Endothelial cell of umbilical vein (primary cell): ENCODE measurements around the gene PGAM5. TPM values are rescaled to one million over a fixed set of nuclear protein-coding genes. Genes with fewer than 3 reads are reported as not detected.

ENCODE experiments used
- BruUV-seq: library from RNA; stranded (reverse); fragments of 400-500 nt; replicated peaks from 2 replicates; lab custom pipeline; 2021; lab: Mats Ljungman, UMichigan
- CTCF ChIA-PET: fragments of 300-600, 350-600 bp; sonication (Branson Sonifier 250); formaldehyde crosslinking; loops from one replicate; lab custom pipeline; 2021; ENCODE audit warnings: antibody characterized with exemption, inconsistent platforms; lab: Charles Lee
- POLR2A ChIA-PET: fragments of 300-600, 350-600 bp; sonication (Branson Sonifier 250); formaldehyde crosslinking; loops from one replicate; lab custom pipeline; 2021; ENCODE audit warnings: antibody characterized with exemption, inconsistent platforms; lab: Charles Lee
- DNase-seq: peaks from one replicate; pipeline ENCODE4 v3.0.0-alpha.2; 2011; ENCODE audit warnings: low read depth, low spot score
- FAIRE-seq: peaks from 2 replicates; lab custom pipeline; 2011; peaks lifted over from hg19 to GRCh38; lab: Jason Lieb, UNC
- H2AFZ ChIP-seq: 2 replicates; pipeline ENCODE4 v1.6.0; 2012; ENCODE audit warnings: low read depth, low read length, control low read depth, inconsistent platforms
- H3K27ac ChIP-seq: 2 replicates; pipeline ENCODE4 v1.5.1; 2011; ENCODE audit warnings: low read depth, mild to moderate bottlenecking, control low read depth, low read length, moderate library complexity; ENCODE audit not compliant: insufficient read depth
- H3K27me3 ChIP-seq, 2 experiments: 2 replicates each; pipeline versions ENCODE4 v1.6.0 to v1.6.1; 2011; ENCODE audit warnings: low read length in 2 of 2, mixed read lengths in 1 of 2; ENCODE audit not compliant: control insufficient read depth in 2 of 2, insufficient read depth in 2 of 2
- H3K36me3 ChIP-seq, 2 experiments: 2 replicates in 1 of 2; 3 replicates in 1 of 2; pipeline ENCODE4 v1.5.1; 2011; ENCODE audit warnings: low read length in 2 of 2, mild to moderate bottlenecking in 1 of 2, moderate library complexity in 1 of 2; ENCODE audit not compliant: control insufficient read depth in 2 of 2, insufficient read depth in 2 of 2; ENCODE audit errors: extremely low read depth in 1 of 2
- H3K4me1 ChIP-seq: 3 replicates; pipeline ENCODE4 v1.5.1; 2011; ENCODE audit warnings: mild to moderate bottlenecking, low read length; ENCODE audit not compliant: control insufficient read depth, insufficient read depth; ENCODE audit errors: extremely low read depth
- H3K4me2 ChIP-seq: 2 replicates; pipeline ENCODE4 v1.6.1; 2011; ENCODE audit warnings: low read length, control low read depth, mixed read lengths; ENCODE audit not compliant: insufficient read depth
- H3K4me3 ChIP-seq, 3 experiments: fragments of 200-600 bp in 1 of 3; sonication (generic), shearing (Covaris generic) in 1 of 3; replicated peaks in 1 of 3; 2 replicates each; pipeline ENCODE4 v1.5.1; 2011 to 2016; ENCODE audit warnings: control low read depth in 3 of 3, low read length in 3 of 3, mild to moderate bottlenecking in 2 of 3, inconsistent platforms in 1 of 3, low read depth in 1 of 3, moderate library complexity in 1 of 3; ENCODE audit not compliant: insufficient read depth in 1 of 3
- H3K79me2 ChIP-seq: 2 replicates; pipeline ENCODE4 v1.6.0; 2012; ENCODE audit warnings: low read length, inconsistent platforms; ENCODE audit not compliant: control insufficient read depth, insufficient read depth
- H3K9ac ChIP-seq: replicated peaks from 2 replicates; pipeline ENCODE3; 2011; ENCODE audit warnings: low read length, control low read depth; ENCODE audit not compliant: insufficient read depth; ENCODE audit errors: extremely low read depth
- H3K9me1 ChIP-seq: replicated peaks from 3 replicates; pipeline ENCODE4 v1.6.0; 2011; ENCODE audit warnings: mild to moderate bottlenecking, low read length; ENCODE audit not compliant: control insufficient read depth, insufficient read depth; ENCODE audit errors: extremely low read depth
- H3K9me3 ChIP-seq: replicated peaks from 2 replicates; pipeline ENCODE4 v1.5.1; 2012; ENCODE audit warnings: low read length, inconsistent platforms; ENCODE audit not compliant: control insufficient read depth, insufficient read depth
- H4K20me1 ChIP-seq: replicated peaks from 2 replicates; pipeline ENCODE3; 2011; ENCODE audit warnings: mild to moderate bottlenecking, low read length; ENCODE audit not compliant: control insufficient read depth, insufficient read depth; ENCODE audit errors: extremely low read depth
- CTCF ChIP-seq, 2 donors: IDR thresholded peaks; 1 replicate in 1 of 2; 2 replicates in 1 of 2; pipeline ENCODE4 v1.5.1; 2011; ENCODE audit warnings: low read length in 2 of 2, mild to moderate bottlenecking in 2 of 2, moderate library complexity in 2 of 2, control low read depth in 1 of 2, inconsistent platforms in 1 of 2, low read depth in 1 of 2; ENCODE audit not compliant: insufficient read depth in 1 of 2; ENCODE audit errors: extremely low read depth in 1 of 2
- EZH2 ChIP-seq: IDR thresholded peaks from 2 replicates; pipeline ENCODE4 v1.6.1; 2012; ENCODE audit warnings: borderline replicate concordance, low read depth, mild to moderate bottlenecking, moderate library complexity, low read length, inconsistent platforms; ENCODE audit not compliant: severe bottlenecking
- FOS ChIP-seq: IDR thresholded peaks from 2 replicates; pipeline ENCODE4 v1.6.1; 2011; ENCODE audit warnings: mild to moderate bottlenecking, low read length, moderate library complexity, borderline replicate concordance; ENCODE audit not compliant: insufficient read depth
- GATA2 ChIP-seq: IDR thresholded peaks from 2 replicates; pipeline ENCODE4 v1.7.0; 2011; ENCODE audit warnings: low read depth, mild to moderate bottlenecking, moderate library complexity, mixed read lengths, low read length; ENCODE audit not compliant: insufficient read length, insufficient read depth
- JUN ChIP-seq: IDR thresholded peaks from 2 replicates; pipeline ENCODE4 v1.6.1; 2011; ENCODE audit warnings: borderline replicate concordance, low read depth; ENCODE audit not compliant: insufficient read length, insufficient read depth
- MAX ChIP-seq: IDR thresholded peaks from 2 replicates; pipeline ENCODE4 v1.6.1; 2011; ENCODE audit not compliant: insufficient read depth, insufficient read length
- MYC ChIP-seq: IDR thresholded peaks from one replicate; pipeline ENCODE4 v1.6.1; 2011; ENCODE audit warnings: mild to moderate bottlenecking, low read depth, low read length
- POLR2A ChIP-seq: IDR thresholded peaks from 2 replicates; pipeline ENCODE4 v1.6.1; 2012; ENCODE audit warnings: low read depth, mild to moderate bottlenecking, control low read depth, low read length
- POLR2AphosphoS5 ChIP-seq: IDR thresholded peaks from 2 replicates; pipeline ENCODE4 v1.6.1; 2012; ENCODE audit warnings: low read depth, mild to moderate bottlenecking, control low read depth, low read length, moderate library complexity; ENCODE audit not compliant: insufficient read depth
- dilution Hi-C: fragments of 300-500 bp; cut with MboI; formaldehyde crosslinking; loops from one replicate; pipeline ENCODE4 v1.15.0; 2019; ENCODE audit warnings: low sequenced_read_pairs; ENCODE audit not compliant: extremely low pct_ligation_motif_present
- intact Hi-C: fragments of 100-400 bp; cut with micrococcal nuclease; formaldehyde crosslinking; loops from one replicate; pipeline ENCODE4 v1.10.0; 2022
- polyA plus RNA-seq, 4 experiments: library from polyadenylated mRNA; depleted of rRNA in 3 of 4; stranded (reverse) in 3 of 4; unstranded in 1 of 4; fragments of >200 nt; gene quantifications; 2 replicates each; pipeline versions ENCODE4 v1.2.1 to v1.2.3, GENCODE V29; 2011 to 2012; ENCODE audit warnings: missing spikeins in 1 of 4
- total RNA-seq: library from RNA; stranded (reverse); gene quantifications from 2 replicates; pipeline ENCODE4 v1.2.3, GENCODE V29; 2021

Gene PGAM5
- total and polyA plus RNA-seq, 2 donors (not counting 3 experiments of a cell fraction or from before 2014, with no cell fraction given) = 23.1 to 52.8 TPM

GRCh38 chr12:132747896-132748295, 37.3 kb downstream of the PGAM5 start:
- ChIA-PET POLR2A (no interaction called here), CTCF (no interaction called here)
- BruUV-seq = no TSS peak
- no peaks in the 10 kb centered on the region for H3K4me1 ChIP-seq
- dilution Hi-C loops (no loop called here), intact Hi-C loops (no loop called here)
- H3K27ac ChIP-seq = no peak overlapping the region
- H3K4me3 ChIP-seq = no peak overlapping the region
- H3K36me3 ChIP-seq = peaks cover 49 to 53% of the 10 kb centered on the region in 2 experiments
- no peak for FAIRE-seq
- H3K9ac ChIP-seq = no peak overlapping the region
- H3K27me3 ChIP-seq = no peaks in the 10 kb centered on the region
- no peaks in the 10 kb centered on the region for H3K9me3 ChIP-seq
- H3K79me2 ChIP-seq = peaks cover 49% of the 10 kb centered on the region
- H4K20me1 ChIP-seq = peaks cover 3% of the 10 kb centered on the region
- H3K9me1 ChIP-seq = no peaks in the 10 kb centered on the region
- no peak overlapping the region for H3K4me2 ChIP-seq
- no peak overlapping the region for H2AFZ ChIP-seq
- DNase-seq = no peak
- TF ChIP-seq POLR2AphosphoS5 (no peak), CTCF (IDR thresholded peaks at IDR 0.05; ENCODE audit: extremely low read depth in 1 of 2, insufficient read depth in 1 of 2, low read depth in 1 of 2, low read length in 2 of 2) (no peak), JUN (no peak), MYC (no peak), POLR2A (no peak), GATA2 (no peak), MAX (no peak), EZH2 (no peak), FOS (no peak)
